SJSA1 (cell line): ENCODE data around the gene MEX3D. TPM values are rescaled to one million over a fixed set of nuclear protein-coding genes. Genes with fewer than 3 reads are reported as not detected.

Experiments
- DNase-seq, 2 experiments: peaks; one replicate each; pipeline ENCODE4 v3.0.0-alpha.2; 2015 to 2020; ENCODE audit warnings: low spot score in 2 of 2, low read depth in 1 of 2
- H3K27ac ChIP-seq: fragments of 250-450 bp; sonication (Bioruptor Pico); 2 replicates; pipeline ENCODE4 v1.5.1; 2020; ENCODE audit warnings: mild to moderate bottlenecking, moderate library complexity
- H3K27me3 ChIP-seq: fragments of 250-450 bp; sonication (Bioruptor Pico); replicated peaks from 2 replicates; pipeline ENCODE4 v1.5.1; 2020; ENCODE audit warnings: mild to moderate bottlenecking, moderate library complexity
- H3K36me3 ChIP-seq: fragments of 250-450 bp; sonication (Bioruptor Pico); 2 replicates; pipeline ENCODE4 v1.5.1; 2020; ENCODE audit warnings: mild to moderate bottlenecking
- H3K4me1 ChIP-seq: fragments of 250-450 bp; sonication (Bioruptor Pico); replicated peaks from 2 replicates; pipeline ENCODE4 v1.6.1; 2021; ENCODE audit warnings: mild to moderate bottlenecking
- H3K4me3 ChIP-seq: fragments of 250-450 bp; sonication (Bioruptor Pico); 2 replicates; pipeline ENCODE4 v1.5.1; 2020; ENCODE audit warnings: mild to moderate bottlenecking
- H3K9me3 ChIP-seq: fragments of 250-450 bp; sonication (Bioruptor Pico); replicated peaks from 2 replicates; pipeline ENCODE4 v1.5.1; 2020; ENCODE audit warnings: mild to moderate bottlenecking
- total RNA-seq: library from RNA; depleted of rRNA; stranded (reverse); fragments of >200 nt; shearing (Covaris generic); gene quantifications from 2 replicates; pipeline ENCODE4 v1.2.3, GENCODE V29; 2014; rRNA removed

Gene MEX3D
- total RNA-seq, 1 experiment from 2014 or later, result 109 TPM

- Histone ChIP-seq H3K4me3 (no peak overlapping the region), H3K27me3 (peaks cover 3% of the 10 kb centered on the region), H3K36me3 (no peaks in the 10 kb centered on the region), H3K9me3 (peaks cover 4% of the 10 kb centered on the region; the same call in 1 of the 2 replicates), H3K27ac (no peak overlapping the region), H3K4me1 (peaks cover 17% of the 10 kb centered on the region)
- no peak for DNase-seq
Measured at GRCh38 chr19:1509602-1510441, 58.3 kb downstream of the MEX3D start.

GRCh38 chr19:1508507-1508856, 59.6 kb downstream of the MEX3D start:
- H3K4me1 ChIP-seq, result peaks cover 12% of the 10 kb centered on the region
- peaks cover 17% of the 10 kb centered on the region for H3K27me3 ChIP-seq
- no peak for DNase-seq
- no peak overlapping the region for H3K4me3 ChIP-seq
- peaks cover 4% of the 10 kb centered on the region; the same call in 1 of the 2 replicates for H3K9me3 ChIP-seq
- no peaks in the 10 kb centered on the region for H3K36me3 ChIP-seq
- no peak overlapping the region for H3K27ac ChIP-seq

DNA sequence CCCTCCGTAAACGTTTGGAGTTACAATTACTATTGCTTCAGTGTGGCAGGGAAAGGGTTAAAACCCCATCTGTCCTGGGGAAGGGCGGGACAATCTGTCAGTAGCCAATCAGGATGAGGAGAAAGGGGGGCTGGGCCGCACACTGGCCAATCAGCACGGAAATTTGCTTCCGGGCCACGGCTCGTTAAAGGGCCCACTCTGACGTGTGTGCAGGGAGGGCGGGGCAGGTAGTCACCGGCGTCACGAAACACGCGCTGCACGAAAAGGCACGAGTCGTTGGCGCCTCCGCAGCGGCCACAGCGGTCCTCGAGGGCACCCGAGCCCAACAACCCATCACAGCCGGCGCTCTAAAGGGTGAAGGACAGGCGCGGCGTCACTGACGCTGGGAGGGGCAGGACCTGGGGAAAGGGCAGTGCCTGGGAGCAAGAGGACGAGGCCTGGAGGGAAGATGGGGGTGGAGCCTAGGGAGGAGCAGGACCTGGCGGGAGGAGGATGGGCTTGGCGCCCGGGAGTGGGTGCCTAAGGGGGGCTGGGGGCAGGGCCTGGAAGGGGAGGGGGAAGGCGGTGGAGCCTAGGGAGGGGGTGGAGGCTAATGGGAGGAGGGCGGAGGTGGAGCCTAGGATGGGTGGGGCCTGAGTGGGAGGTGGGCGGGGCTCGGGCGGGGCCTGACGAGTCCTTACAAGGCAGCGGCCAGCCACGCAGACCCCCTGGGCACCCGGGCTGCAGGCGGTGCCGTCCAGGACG, 60.2 kb downstream of the MEX3D start:
- Histone ChIP-seq H3K36me3 (no peaks in the 10 kb centered on the region), H3K27ac (no peak overlapping the region), H3K4me3 (peak overlapping the region; percentile 27), H3K27me3 (peaks cover 22% of the 10 kb centered on the region), H3K9me3 (peaks cover 4% of the 10 kb centered on the region; the same call in 1 of the 2 replicates), H3K4me1 (peaks cover 12% of the 10 kb centered on the region)
- peak; percentile 94 to 96 for DNase-seq

DNA sequence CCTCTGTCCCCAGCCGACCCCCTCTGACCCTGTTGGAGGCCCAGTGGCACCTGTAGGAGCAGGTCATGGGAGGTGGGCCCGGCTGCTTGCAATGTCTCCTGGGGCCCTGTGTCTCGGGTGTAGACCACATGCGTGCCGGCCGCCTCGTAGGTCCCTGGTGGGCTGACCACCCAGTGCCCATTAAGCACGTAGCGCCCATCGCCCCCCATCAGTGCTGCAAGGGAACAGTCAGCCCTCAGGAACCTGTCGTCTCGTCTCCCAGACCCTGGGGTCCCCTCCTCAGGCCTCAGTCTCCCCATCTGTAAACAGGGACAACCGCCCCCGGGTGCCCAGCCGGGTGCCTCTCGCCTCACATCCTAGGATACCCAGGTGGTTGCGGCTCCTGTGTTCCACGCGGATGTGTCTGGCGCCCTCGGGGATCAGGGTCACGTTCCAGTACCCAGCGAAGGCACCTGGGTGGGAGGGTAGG, 60.9 kb downstream of the MEX3D start:
- no peaks in the 10 kb centered on the region for H3K36me3 ChIP-seq
- peaks cover 7% of the 10 kb centered on the region; the same call in 1 of the 2 replicates for H3K4me1 ChIP-seq
- no peak for DNase-seq
- no peak overlapping the region for H3K27ac ChIP-seq
- peaks cover 29% of the 10 kb centered on the region for H3K27me3 ChIP-seq
- H3K4me3 ChIP-seq, result no peak overlapping the region
- H3K9me3 ChIP-seq, result peaks cover 4% of the 10 kb centered on the region; the same call in 1 of the 2 replicates

GRCh38 chr19:1505991-1506881, 61.9 kb downstream of the MEX3D start:
- no peak for DNase-seq
- no peak overlapping the region for H3K27ac ChIP-seq
- peaks cover 39% of the 10 kb centered on the region for H3K27me3 ChIP-seq
- no peaks in the 10 kb centered on the region for H3K36me3 ChIP-seq
- no peak overlapping the region for H3K4me3 ChIP-seq
- peaks cover 4% of the 10 kb centered on the region; the same call in 1 of the 2 replicates for H3K9me3 ChIP-seq
- H3K4me1 ChIP-seq, result peaks cover 7% of the 10 kb centered on the region; the same call in 1 of the 2 replicates

GRCh38 chr19:1505012-1505411, 63.1 kb downstream of the MEX3D start:
- Histone ChIP-seq H3K4me3 (no peak overlapping the region), H3K36me3 (no peaks in the 10 kb centered on the region), H3K9me3 (peaks cover 4% of the 10 kb centered on the region; the same call in 1 of the 2 replicates), H3K27me3 (peaks cover 42% of the 10 kb centered on the region), H3K27ac (no peak overlapping the region), H3K4me1 (peaks cover 7% of the 10 kb centered on the region; the same call in 1 of the 2 replicates)
- DNase-seq, result no peak

Other genes starting within 250 kb of the MEX3D start
- gene NDUFS7, start 184.4 kb downstream of the MEX3D start, total RNA-seq, result 83.4 and 112 TPM in 2 replicates
- 28.6 and 35.8 TPM in 2 replicates for gene GAMT, start 166.8 kb downstream of the MEX3D start, total RNA-seq
- 92.9 and 131 TPM in 2 replicates for gene DAZAP1, start 160.7 kb downstream of the MEX3D start, total RNA-seq
- 1,442 and 2,183 TPM in 2 replicates for gene RPS15, start 129.9 kb downstream of the MEX3D start, total RNA-seq
- gene APC2, start 118.2 kb downstream of the MEX3D start, total RNA-seq, result 0.25 TPM in 1 of 2 replicates, not detected in the other
- gene C19orf25, start 89.1 kb downstream of the MEX3D start, total RNA-seq, result 29.3 and 34.2 TPM in 2 replicates
- 0.34 TPM in 1 of 2 replicates, not detected in the other for gene PCSK4, start 78.0 kb downstream of the MEX3D start, total RNA-seq
- 0.92 TPM in 1 of 2 replicates, not detected in the other for gene REEP6, start 77.1 kb downstream of the MEX3D start, total RNA-seq
- 2.6 and 4.0 TPM in 2 replicates for gene ADAMTSL5, start 55.3 kb downstream of the MEX3D start, total RNA-seq
- gene PLK5, start 44.2 kb downstream of the MEX3D start, total RNA-seq, result not detected in 2 replicates
- gene MBD3, start 24.5 kb upstream of the MEX3D start, total RNA-seq, result 128 and 130 TPM in 2 replicates
- 60.1 and 83.4 TPM in 2 replicates for gene UQCR11, start 37.1 kb upstream of the MEX3D start, total RNA-seq
- gene TCF3, start 84.3 kb upstream of the MEX3D start, total RNA-seq, result 128 and 245 TPM in 2 replicates
- gene ONECUT3, start 185.2 kb upstream of the MEX3D start, total RNA-seq, result not detected in 2 replicates
- 2.7 and 3.8 TPM in 2 replicates for gene ATP8B3, start 244.0 kb upstream of the MEX3D start, total RNA-seq